GM04503 (cell line): ENCODE measurements around the gene TAOK1.
"Not testable (repeated sequence)": the region's sequence is repeated elsewhere in the genome, so short reads cannot be mapped to it uniquely, and the experiment has no call there.

ENCODE experiments used
- DNase-seq: peaks from one replicate; pipeline ENCODE4 v3.0.0-alpha.2; 2012; ENCODE audit warnings: low read depth

TAOK1 gene

DNA sequence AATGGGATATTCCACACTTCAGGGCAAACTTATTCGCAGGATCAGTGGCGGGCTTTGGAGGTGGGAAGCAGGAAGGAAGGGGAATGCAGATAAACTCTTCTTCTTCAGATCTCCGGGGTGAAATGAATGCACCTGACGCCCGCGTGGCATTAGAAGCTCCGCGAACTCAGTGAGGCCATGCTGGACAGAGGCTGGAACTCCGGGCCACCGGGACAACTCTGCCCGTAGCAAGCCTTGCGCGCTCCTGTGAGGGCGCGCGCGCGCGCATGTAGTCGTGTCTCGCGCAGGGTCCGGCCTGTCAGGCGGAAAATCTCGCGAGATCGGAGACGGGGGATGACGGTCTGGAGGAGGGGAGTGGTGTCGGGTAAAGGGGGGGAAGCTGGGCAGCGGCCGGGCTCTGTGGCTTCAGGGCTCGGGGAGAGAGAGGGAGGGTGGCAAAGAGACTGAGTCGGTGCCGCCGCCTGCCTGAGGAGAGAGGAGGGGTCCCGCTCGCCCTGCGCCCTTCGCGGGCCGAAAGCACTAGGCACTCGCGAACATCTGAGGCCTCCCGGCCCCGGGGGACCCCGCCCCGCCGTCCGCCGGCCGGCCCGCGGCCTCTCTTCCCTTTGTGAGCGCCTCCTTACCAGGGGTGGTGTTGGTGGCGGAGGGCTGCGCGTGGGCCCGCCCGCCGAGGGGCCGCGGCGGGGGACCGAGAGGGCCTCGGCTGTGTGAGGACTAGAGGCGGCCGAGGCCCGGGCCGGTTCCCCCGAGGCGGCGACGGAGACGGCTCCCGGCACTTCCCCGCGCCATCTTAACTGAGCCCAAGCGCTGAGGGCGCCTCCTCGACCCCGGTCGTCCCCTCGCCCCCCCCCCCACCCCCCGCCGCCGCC lies at the start of gene TAOK1:
Gene TAOK1, plus strand, starts transcription at position 382 of the 869 bp plus-strand sequence. CDS start 61,186 bp downstream, outside the sequence.
- peak; percentile 82 for DNase-seq

GRCh38 chr17:29341726-29342125 lies 48.4 kb upstream of the TAOK1 start:
- DNase-seq, result peak; percentile 25

DNA sequence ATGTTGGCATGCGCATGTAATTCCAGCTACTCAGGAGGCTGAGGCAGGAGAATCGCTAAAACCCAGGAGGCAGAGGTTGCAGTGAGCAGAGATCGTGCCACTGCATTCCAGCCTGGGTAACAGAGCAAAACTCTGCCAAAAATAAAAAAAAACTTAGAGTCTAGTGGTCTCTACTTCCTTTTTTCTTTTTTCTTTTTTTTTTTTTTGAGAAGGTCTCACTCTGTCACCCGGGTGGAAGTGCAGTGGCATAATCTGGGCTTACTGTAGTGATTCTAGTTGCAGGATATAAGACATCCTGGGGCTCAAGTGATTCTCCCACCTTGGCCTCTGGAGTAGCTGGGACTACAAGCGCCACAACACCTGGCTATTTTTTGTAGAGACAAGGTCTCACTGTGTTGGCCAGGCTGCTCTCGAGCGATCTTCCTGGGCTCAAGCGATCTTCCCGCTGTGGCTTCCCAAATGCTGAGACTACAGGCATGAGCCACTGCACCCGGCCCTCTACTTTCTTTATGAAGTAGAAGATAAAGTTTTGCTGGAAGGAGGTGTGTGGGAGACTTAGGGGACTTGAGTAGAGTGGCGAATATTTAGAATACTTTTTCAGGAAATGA lies 47.9 kb upstream of the TAOK1 start:
- no peak for DNase-seq

- no peak for DNase-seq
Measured at GRCh38 chr17:29344201-29344856, 45.8 kb upstream of the TAOK1 start.

GRCh38 chr17:29345066-29345465 lies 45.1 kb upstream of the TAOK1 start:
- no peak for DNase-seq

DNA sequence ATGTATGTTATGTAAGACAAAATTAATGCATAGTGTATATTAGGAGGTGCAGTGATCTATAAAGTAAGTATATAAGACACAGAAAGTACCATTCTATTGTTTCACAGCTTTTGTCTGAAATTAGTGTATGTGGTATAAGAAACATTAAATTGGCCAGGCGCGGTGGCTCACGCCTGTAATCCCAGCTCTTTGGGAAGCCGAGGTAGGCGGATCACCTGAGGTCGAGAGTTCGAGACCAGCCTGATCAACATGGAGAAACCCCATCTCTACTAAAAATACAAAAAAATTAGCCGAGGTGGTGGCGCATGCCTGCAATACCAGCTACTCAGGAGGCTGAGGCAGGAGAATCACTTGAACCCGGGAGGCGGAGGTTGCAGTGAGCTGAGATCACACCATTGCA lies 44.7 kb upstream of the TAOK1 start:
- not testable (repeated sequence) for DNase-seq

DNA sequence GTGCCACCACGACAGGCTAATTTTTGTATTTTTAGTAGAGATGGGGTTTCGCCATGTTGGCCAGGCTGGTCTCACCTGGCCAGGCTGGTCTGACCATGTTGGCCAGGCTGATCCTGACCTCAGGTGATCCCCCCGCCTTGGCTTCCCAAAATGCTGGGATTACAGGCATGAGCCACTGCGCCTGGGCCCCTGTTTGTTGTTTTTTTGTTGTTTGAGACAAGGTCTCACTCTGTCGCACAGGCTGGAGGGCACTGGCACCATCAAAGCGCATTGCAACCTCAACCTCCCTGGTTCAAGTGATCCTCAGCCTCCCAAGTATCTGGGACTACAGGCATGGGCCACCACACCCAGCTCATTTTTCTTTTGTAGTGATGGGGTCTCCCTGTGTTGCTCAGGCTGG lies 43.7 kb upstream of the TAOK1 start:
- no peak for DNase-seq

GRCh38 chr17:29347831-29348629 lies 42.1 kb upstream of the TAOK1 start:
- peak; percentile 17 for DNase-seq

GRCh38 chr17:29349409-29349808 lies 40.8 kb upstream of the TAOK1 start:
- no peak for DNase-seq

DNA sequence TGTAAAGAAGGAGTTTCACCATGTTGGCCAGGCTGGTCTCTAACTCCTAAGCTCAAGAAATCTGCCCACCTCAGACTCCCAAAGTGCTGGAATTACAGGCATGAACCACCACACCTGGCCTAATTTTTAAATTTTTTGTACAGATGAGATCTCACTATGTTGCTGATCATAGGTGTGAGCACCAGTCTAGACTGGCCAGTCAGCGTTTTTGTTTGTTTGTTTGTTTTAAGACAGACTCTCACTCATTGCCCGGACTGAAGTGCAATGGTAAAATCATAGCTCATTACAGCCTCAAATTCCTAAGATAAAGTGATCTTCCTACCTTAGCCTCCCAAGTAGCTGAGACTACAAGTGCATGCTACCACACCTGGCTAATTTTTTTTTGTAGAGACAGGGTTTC lies 38.0 kb upstream of the TAOK1 start:
- DNase-seq, result no peak

DNA sequence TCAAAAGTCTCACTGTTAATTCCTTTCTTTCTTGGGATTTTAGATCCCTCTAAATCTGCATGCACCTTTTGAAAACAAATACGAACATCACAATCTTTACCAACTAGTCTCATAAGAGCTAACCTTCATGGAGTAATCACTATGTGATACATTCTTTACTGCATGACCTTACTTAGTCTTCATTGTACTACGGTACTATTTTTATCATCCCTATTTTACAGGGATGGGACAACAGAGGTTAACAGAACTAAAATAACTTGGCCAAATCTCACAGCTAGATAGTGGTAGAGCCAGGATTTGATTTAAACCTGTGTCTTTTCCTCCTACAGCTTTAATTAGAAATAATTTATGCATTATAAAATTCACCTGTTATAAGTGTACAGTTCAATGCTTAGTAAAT lies 32.9 kb upstream of the TAOK1 start:
- DNase-seq, result no peak

DNA sequence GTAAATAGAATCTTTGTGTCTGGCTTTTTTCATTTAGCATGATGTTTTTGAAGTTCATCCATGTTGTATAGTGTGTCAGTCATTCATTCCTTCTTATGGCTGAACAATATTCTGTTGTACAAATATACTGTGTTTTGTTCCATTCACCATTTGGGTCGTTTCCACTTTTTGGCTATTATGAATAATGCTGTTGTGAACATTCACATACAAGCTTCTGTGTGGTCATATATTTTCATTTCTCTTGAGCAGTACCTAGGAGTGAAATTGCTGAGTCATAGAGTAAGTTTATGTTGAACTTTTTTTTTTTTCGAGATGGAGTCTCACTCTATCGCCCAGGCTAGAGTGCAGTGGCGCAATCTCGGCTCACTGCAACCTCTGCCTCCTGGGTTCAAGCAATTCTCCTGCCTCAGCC lies 32.3 kb upstream of the TAOK1 start:
- no peak for DNase-seq

- no peak for DNase-seq
Measured at GRCh38 chr17:29358416-29358815, 31.7 kb upstream of the TAOK1 start.

- no peak for DNase-seq
Measured at GRCh38 chr17:29359777-29360176, 30.4 kb upstream of the TAOK1 start.

DNA sequence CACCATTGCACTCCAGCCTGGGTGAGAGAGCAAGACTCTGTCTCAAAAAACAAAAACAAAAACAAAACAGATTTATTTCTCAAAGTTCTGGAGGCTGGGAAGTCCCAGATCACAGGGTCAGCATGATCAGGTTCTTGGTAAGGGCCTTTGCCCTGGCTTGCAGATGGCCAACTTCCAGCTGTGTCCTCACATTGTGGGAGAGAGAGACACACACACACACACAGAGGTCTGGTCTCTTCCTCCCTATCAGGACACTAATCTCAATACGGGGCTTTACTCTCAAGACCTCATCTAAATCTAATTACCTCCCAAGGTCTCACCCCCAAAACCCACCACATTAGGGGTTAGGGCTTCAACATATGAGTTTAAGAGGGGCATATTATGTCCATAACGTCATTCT lies 26.4 kb upstream of the TAOK1 start:
- no peak for DNase-seq

DNA sequence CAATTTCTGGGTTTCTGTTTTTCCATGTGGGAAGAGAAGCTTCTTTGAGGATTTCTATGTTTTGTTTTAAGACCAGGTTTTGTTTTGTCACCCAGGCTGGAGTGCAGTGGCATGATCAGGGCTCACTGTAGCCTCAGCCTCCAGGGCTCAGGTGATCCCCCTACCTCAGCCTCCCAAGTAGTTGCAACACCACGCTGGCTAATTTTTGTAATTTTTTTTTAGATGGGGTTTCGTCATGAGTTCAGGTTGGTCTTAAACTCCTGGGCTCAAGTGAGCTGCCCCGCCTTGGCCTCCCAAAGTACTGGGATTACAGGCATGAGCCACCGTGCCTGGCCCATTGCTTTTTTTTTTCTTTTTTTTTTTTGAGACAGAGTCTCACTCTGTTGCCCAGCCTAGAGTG lies 25.5 kb upstream of the TAOK1 start:
- DNase-seq, result no peak

- no peak for DNase-seq
Measured at GRCh38 chr17:29368161-29368560, 22.0 kb upstream of the TAOK1 start.

DNA sequence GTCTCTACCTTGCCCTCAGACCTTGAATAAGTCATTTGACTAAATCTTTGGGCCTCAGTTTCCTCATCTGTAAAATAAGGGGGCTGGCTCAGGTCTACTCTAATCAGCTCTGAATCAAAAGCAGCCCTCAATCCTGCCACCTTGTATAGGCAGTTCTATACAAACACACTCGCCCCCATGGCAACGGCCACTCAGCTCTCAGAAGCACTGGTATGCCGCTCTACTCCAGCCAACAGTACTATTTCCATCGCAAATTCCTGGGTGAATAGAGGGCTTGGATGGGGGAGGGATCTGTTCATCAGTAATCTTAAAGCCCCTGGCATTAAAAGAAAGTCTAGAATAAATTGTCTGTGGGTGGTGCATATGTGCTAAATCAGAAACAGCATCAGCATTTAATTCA lies 21.2 kb upstream of the TAOK1 start:
- DNase-seq, result no peak

- peak; percentile 62 for DNase-seq
Measured at GRCh38 chr17:29369831-29370735, 20.1 kb upstream of the TAOK1 start.

DNA sequence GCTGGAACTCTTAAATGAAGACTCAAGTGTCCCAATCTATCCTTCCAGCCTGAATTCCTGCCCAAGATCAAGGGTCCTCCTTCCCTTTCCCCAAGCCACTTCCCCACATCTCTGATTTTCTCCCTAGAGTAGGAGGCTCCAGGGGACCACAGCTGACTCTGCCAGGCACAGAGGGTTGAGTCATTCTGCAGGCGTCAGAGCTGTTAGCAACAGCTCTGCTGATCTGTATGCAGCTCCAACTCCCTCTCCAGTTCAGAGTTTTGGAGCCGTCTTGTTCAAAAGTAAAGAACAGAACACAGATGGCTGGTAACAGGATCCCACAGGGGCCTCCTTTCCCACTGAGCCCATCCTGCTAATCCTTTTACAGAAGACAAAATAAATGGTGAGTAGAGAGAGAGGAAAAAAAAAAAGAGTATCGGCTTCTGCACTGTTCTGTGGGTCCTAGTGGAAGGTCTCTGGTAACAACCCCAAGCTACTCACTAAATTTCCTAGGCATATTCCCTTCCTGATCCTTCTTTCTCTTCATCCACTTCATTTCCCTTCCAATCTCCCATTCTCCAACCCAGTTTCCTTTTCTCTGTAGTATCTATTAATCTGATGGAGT lies 13.4 kb upstream of the TAOK1 start:
- peak; percentile 39 for DNase-seq

DNA sequence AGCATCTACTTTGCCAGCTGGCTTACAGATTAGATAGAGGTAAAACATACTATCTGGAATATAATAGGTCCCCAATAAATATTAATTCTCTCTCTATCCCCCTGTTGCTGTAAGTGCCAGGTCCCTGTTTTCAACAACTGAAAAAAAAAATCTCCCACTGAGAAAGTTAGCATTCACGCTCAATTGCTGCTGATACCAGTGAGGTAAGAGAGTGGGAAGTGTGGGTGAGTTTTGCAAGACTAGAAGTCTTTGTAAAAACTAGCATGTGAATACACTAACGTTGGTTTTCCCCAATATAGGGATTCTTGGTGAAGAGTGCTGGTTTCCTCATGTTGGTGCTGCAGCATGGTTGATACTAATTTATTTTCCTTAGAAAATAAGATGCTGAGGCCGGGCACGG lies 11.7 kb upstream of the TAOK1 start:
- no peak for DNase-seq
